ENCODE data around the gene TM4SF1. TPM values are rescaled to one million over a fixed set of nuclear protein-coding genes. Genes with fewer than 3 reads are reported as not detected.

The TM4SF1 gene
- total RNA-seq, 4 donors from 2014 or later: 21.3 to 109 (median 32.3) TPM

- DNase-seq: no peak
- Histone ChIP-seq H3K36me3 (no peaks in the 10 kb centered on the region), H3K4me1 (peaks cover 13 to 64% (median 42%) of the 10 kb centered on the region in 4 donors), H3K9me3 (no peaks in the 10 kb centered on the region), H3K4me3 (no peak overlapping the region), H3K27ac (peak overlapping the region; percentile 60 to 70 (median 66)), H3K27me3 (no peaks in the 10 kb centered on the region)
- intact Hi-C loops (cut with DNase I; ENCODE audit: low total_unique reads) (no loop called here), in situ Hi-C loops (cut with MboI; ENCODE audit: low pct_ligation_motif_present in 1 of 4, low pct_unique_long_range_greater_than_20kb in 1 of 4, low sequenced_read_pairs in 3 of 4) (no loop called here)
- no peak for TF ChIP-seq EP300 (IDR thresholded peaks at IDR 0.05; ENCODE audit: low read depth)
- no peak for TF ChIP-seq POLR2A (IDR thresholded peaks at IDR 0.05)
- peak in 1 of 3 donors; percentile 16 for TF ChIP-seq POLR2AphosphoS5 (IDR thresholded peaks at IDR 0.05)
- TF ChIP-seq CTCF (IDR thresholded peaks at IDR 0.05): peak in 1 of 5 experiments; percentile 9
- 27 to 35% methylated on average over 5 to 7 of the region's 7 CpGs for WGBS, 2 donors (ENCODE audit: low coverage in 1 of 2)
These were observed 6.3 kb downstream of the TM4SF1 start for GRCh38 chr3:149371001-149371722.

- intact Hi-C loops (cut with DNase I; ENCODE audit: low total_unique reads): no loop called here
- H3K36me3 ChIP-seq: no peaks in the 10 kb centered on the region
- H3K27ac ChIP-seq: peak overlapping the region; percentile 60 to 70 (median 66)
- peaks cover 13 to 71% (median 43%) of the 10 kb centered on the region in 4 donors for H3K4me1 ChIP-seq
- H3K27me3 ChIP-seq: no peaks in the 10 kb centered on the region
- TF ChIP-seq POLR2AphosphoS5 (IDR thresholded peaks at IDR 0.05) (no peak), POLR2A (IDR thresholded peaks at IDR 0.05) (no peak), EP300 (IDR thresholded peaks at IDR 0.05; ENCODE audit: low read depth) (no peak), CTCF (IDR thresholded peaks at IDR 0.05) (no peak)
- H3K9me3 ChIP-seq: no peaks in the 10 kb centered on the region
- H3K4me3 ChIP-seq: no peak overlapping the region
- DNase-seq: no peak
- WGBS, 2 donors (ENCODE audit: low coverage in 1 of 2): 26 to 33% methylated on average over 2 to 3 of the region's 3 CpGs
- in situ Hi-C loops (cut with MboI; ENCODE audit: low pct_ligation_motif_present in 1 of 4, low pct_unique_long_range_greater_than_20kb in 1 of 4, low sequenced_read_pairs in 3 of 4): no loop called here
These were observed 7.2 kb downstream of the TM4SF1 start for GRCh38 chr3:149369991-149370866.

GRCh38 chr3:149368674-149369497, 8.6 kb downstream of the TM4SF1 start:
- Histone ChIP-seq H3K27ac (peak overlapping the region; percentile 60 to 70 (median 66)), H3K27me3 (no peaks in the 10 kb centered on the region), H3K4me3 (no peak overlapping the region), H3K9me3 (no peaks in the 10 kb centered on the region), H3K4me1 (peaks cover 13 to 71% (median 43%) of the 10 kb centered on the region in 4 donors), H3K36me3 (no peaks in the 10 kb centered on the region)
- in situ Hi-C loops (cut with MboI; ENCODE audit: low pct_ligation_motif_present in 1 of 4, low pct_unique_long_range_greater_than_20kb in 1 of 4, low sequenced_read_pairs in 3 of 4) (no loop called here), intact Hi-C loops (cut with DNase I; ENCODE audit: low total_unique reads) (no loop called here)
- WGBS, 2 donors (ENCODE audit: low coverage in 1 of 2): 35 to 46% methylated on average over 2 to 6 of the region's 6 CpGs
- TF ChIP-seq CTCF (IDR thresholded peaks at IDR 0.05) (no peak), POLR2AphosphoS5 (IDR thresholded peaks at IDR 0.05) (no peak), POLR2A (IDR thresholded peaks at IDR 0.05) (no peak), EP300 (IDR thresholded peaks at IDR 0.05; ENCODE audit: low read depth) (no peak)
- DNase-seq: no peak

All from transverse colon (tissue), 4 donors.